ENCODE results near the gene OR2M3.

DNA sequence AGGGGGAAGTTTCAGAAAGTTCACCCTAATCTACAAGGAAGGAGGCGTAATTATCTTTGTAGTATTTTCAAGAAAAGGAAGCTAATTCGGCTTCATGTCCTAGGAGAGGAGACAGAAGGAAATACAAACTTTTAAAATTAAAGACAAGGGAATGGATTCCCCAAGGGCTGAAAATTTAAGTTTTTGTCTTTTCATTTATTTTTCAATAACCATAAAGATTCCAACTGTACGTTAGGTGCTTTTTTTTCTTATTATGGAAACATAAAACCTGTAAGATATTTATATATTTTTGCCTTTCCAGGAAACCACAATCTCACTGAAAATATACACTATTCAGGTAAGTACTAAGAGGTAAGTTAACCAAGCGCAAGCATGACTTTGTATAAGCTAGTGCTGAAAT, at the start of gene OR2M3:
- TF ChIP-seq NFE2 (IDR thresholded peaks at IDR 0.05; ENCODE audit: low read depth) (no peak), ETV5 (CRISPR knock-in tag; IDR thresholded peaks at IDR 0.05; ENCODE audit: low read depth) (no peak)
- TF ChIP-seq, protein P1, sequence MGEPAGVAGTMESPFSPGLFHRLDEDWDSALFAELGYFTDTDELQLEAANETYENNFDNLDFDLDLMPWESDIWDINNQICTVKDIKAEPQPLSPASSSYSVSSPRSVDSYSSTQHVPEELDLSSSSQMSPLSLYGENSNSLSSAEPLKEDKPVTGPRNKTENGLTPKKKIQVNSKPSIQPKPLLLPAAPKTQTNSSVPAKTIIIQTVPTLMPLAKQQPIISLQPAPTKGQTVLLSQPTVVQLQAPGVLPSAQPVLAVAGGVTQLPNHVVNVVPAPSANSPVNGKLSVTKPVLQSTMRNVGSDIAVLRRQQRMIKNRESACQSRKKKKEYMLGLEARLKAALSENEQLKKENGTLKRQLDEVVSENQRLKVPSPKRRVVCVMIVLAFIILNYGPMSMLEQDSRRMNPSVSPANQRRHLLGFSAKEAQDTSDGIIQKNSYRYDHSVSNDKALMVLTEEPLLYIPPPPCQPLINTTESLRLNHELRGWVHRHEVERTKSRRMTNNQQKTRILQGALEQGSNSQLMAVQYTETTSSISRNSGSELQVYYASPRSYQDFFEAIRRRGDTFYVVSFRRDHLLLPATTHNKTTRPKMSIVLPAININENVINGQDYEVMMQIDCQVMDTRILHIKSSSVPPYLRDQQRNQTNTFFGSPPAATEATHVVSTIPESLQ (CRISPR knock-in tag; IDR thresholded peaks at IDR 0.05) = no peak
